HepG2 (cell line): ENCODE results near the gene GCH1. TPM values are rescaled to one million over a fixed set of nuclear protein-coding genes. Genes with fewer than 3 reads are reported as not detected.
"Not testable (repeated sequence)": the region's sequence is repeated elsewhere in the genome, so short reads cannot be mapped to it uniquely, and the experiment has no call there.

Experiments
- ATAC-seq: fragments of 200-7000 bp; cut with Tn5 transposase; 3 replicates; pipeline ENCODE4 v1.9.1; 2020; ENCODE audit warnings: mild to moderate bottlenecking, moderate library complexity
- BruUV-seq: library from RNA; stranded (reverse); fragments of 400-500 nt; replicated peaks from 2 replicates; lab custom pipeline; 2021; lab: Mats Ljungman, UMichigan
- CTCF ChIA-PET: fragments of 300-600 bp; formaldehyde crosslinking; extraction: SDS; loops from one replicate; lab custom pipeline; 2021; ENCODE audit warnings: low total read pairs, inconsistent platforms, low intra/inter-chr PET ratio; lab: Yijun Ruan, JAX
- POLR2A ChIA-PET: fragments of 350-600 bp; sonication (Branson Sonifier 250); formaldehyde crosslinking; loops from one replicate; lab custom pipeline; 2020; ENCODE audit warnings: antibody characterized with exemption, inconsistent platforms; lab: Yijun Ruan, JAX
- DNase-seq: peaks from one replicate; pipeline ENCODE4 v3.0.0-alpha.2; 2015; ENCODE audit warnings: low spot score
- FAIRE-seq: peaks from 3 replicates; lab custom pipeline; 2011; peaks lifted over from hg19 to GRCh38; lab: Jason Lieb, UNC
- H2AFZ ChIP-seq: one replicate; pipeline ENCODE4 v1.6.1; 2011; ENCODE audit warnings: low read length, inconsistent platforms
- H3K27ac ChIP-seq: fragments of 300-600 bp; 3 replicates; pipeline ENCODE4 v1.8.0; 2011; ENCODE audit warnings: mixed run types, mild to moderate bottlenecking, mixed read lengths, low read length, inconsistent platforms; ENCODE audit not compliant: insufficient read depth; ENCODE audit errors: extremely low read length
- H3K27me3 ChIP-seq, 2 experiments: fragments of 200-600 bp in 1 of 2; 2 replicates in 1 of 2; 3 replicates in 1 of 2; pipeline versions ENCODE4 v1.6.0 to v1.8.0; 2011; ENCODE audit warnings: low read length in 2 of 2, mild to moderate bottlenecking in 2 of 2, moderate library complexity in 2 of 2, inconsistent platforms in 1 of 2; ENCODE audit not compliant: insufficient read depth in 2 of 2, control insufficient read depth in 1 of 2
- H3K36me3 ChIP-seq, 2 experiments: fragments of 200-600 bp in 1 of 2; replicated peaks in 1 of 2; 2 replicates in 1 of 2; 3 replicates in 1 of 2; pipeline versions ENCODE4 v1.5.1 to v1.8.0; 2011; ENCODE audit warnings: low read length in 2 of 2, inconsistent platforms in 1 of 2; ENCODE audit not compliant: insufficient read depth in 2 of 2, control insufficient read depth in 1 of 2
- H3K4me1 ChIP-seq: 2 replicates; pipeline ENCODE4 v1.5.1; 2012; ENCODE audit warnings: low read length, inconsistent platforms; ENCODE audit not compliant: insufficient read depth
- H3K4me2 ChIP-seq: 2 replicates; pipeline ENCODE4 v1.6.0; 2011; ENCODE audit warnings: low read depth, low read length, inconsistent platforms
- H3K4me3 ChIP-seq, 3 experiments: fragments of 200-600 bp in 1 of 3; sonication (generic), shearing (Covaris generic) in 1 of 3; replicated peaks in 1 of 3; 2 replicates each; pipeline ENCODE4 v1.5.1; 2011 to 2016; ENCODE audit warnings: low read length in 3 of 3, inconsistent platforms in 2 of 3, low read depth in 2 of 3, mild to moderate bottlenecking in 2 of 3, control low read depth in 1 of 3, mixed read lengths in 1 of 3; ENCODE audit not compliant: insufficient read depth in 1 of 3
- H3K79me2 ChIP-seq: one replicate; pipeline ENCODE4 v1.6.1; 2011; ENCODE audit warnings: low read length, inconsistent platforms; ENCODE audit not compliant: insufficient read depth
- H3K9ac ChIP-seq: 2 replicates; pipeline ENCODE4 v1.6.0; 2011; ENCODE audit warnings: mild to moderate bottlenecking, low read depth, low read length, inconsistent platforms; ENCODE audit not compliant: insufficient read depth
- H3K9me3 ChIP-seq: 2 replicates; pipeline ENCODE4 v1.5.1; 2012; ENCODE audit warnings: mild to moderate bottlenecking, low read length
- H4K20me1 ChIP-seq: 2 replicates; pipeline ENCODE4 v1.6.0; 2011; ENCODE audit warnings: inconsistent platforms, mild to moderate bottlenecking, low read length, moderate library complexity; ENCODE audit not compliant: insufficient read depth
- BCL6 ChIP-seq: IDR thresholded peaks from 2 replicates; pipeline ENCODE4 v1.6.1; 2016; ENCODE audit warnings: missing genetic modification reagents, missing compliant biosample characterization
- CTCF ChIP-seq: sonication (generic); formaldehyde crosslinking; IDR thresholded peaks from 2 replicates; pipeline ENCODE4 v1.5.0; 2020; ENCODE audit warnings: mild to moderate bottlenecking, missing genetic modification reagents, moderate library complexity
- KMT2A ChIP-seq: sonication (generic); formaldehyde crosslinking; IDR thresholded peaks from 2 replicates; pipeline ENCODE4 v1.4.0; 2020; ENCODE audit warnings: missing genetic modification reagents
- THAP11 ChIP-seq: IDR thresholded peaks from 2 replicates; pipeline ENCODE4 v1.6.1; 2016; ENCODE audit warnings: missing biosample characterization, missing genetic modification reagents
- YY1 ChIP-seq: IDR thresholded peaks from 2 replicates; pipeline ENCODE4 v1.6.1; 2011; ENCODE audit warnings: low read length, low read depth, moderate library complexity, mild to moderate bottlenecking; ENCODE audit not compliant: insufficient read depth, insufficient replicate concordance
- ZBTB4 ChIP-seq: sonication (generic); formaldehyde crosslinking; IDR thresholded peaks from 2 replicates; pipeline ENCODE4 v1.4.0; 2020; ENCODE audit warnings: missing genetic modification reagents, mild to moderate bottlenecking, borderline replicate concordance
- ZHX1 ChIP-seq: sonication (generic); formaldehyde crosslinking; IDR thresholded peaks from 2 replicates; pipeline ENCODE4 v1.8.1; 2022; ENCODE audit warnings: low read depth, mild to moderate bottlenecking, missing genetic modification reagents
- ZNF687 ChIP-seq: sonication (generic); formaldehyde crosslinking; IDR thresholded peaks from 2 replicates; pipeline ENCODE4 v1.5.1; 2020; ENCODE audit warnings: mild to moderate bottlenecking, missing genetic modification reagents, moderate library complexity
- WGBS: methylation state at CpG from one replicate; pipeline ENCODE4 v1.1.6; 2017; ENCODE audit warnings: low lambda C conversion rate; 5-methylcytosine and 5-hydroxymethylcytosine counted together
- in situ Hi-C: cut with HindIII; loops from 2 replicates; pipeline ENCODE4 v1.10.0; 2017; ENCODE audit warnings: low pct_unique_long_range_greater_than_20kb; ENCODE audit not compliant: extremely low pct_ligation_motif_present
- intact Hi-C: fragments of 100-400 bp; cut with micrococcal nuclease; formaldehyde crosslinking; loops from one replicate; pipeline ENCODE4 v1.10.0; 2022; ENCODE audit not compliant: unreplicated experiment
- polyA plus RNA-seq, 8 experiments: library from polyadenylated mRNA; depleted of rRNA in 3 of 8; stranded (reverse) in 7 of 8; unstranded in 1 of 8; fragments of >200 nt; fragmentation: Illumina TruSeq in 4 of 8; extraction: Trizol in 4 of 8; gene quantifications; 2 replicates each; pipeline versions ENCODE4 v1.2.1 to v1.2.3, GENCODE V29; 2011 to 2016; ENCODE audit warnings: low read depth in 4 of 8, missing spikeins in 1 of 8, mixed read lengths in 1 of 8; ENCODE audit not compliant: insufficient read depth in 1 of 8
- total RNA-seq, 5 experiments: library from RNA; depleted of rRNA; stranded (reverse); fragments of >200 nt; fragmentation: Illumina TruSeq; extraction: Trizol; gene quantifications; 2 replicates each; pipeline ENCODE4 v1.2.3, GENCODE V29; 2016; ENCODE audit warnings: low read depth in 1 of 5

Gene GCH1
- total and polyA plus RNA-seq, 2 of the 13 experiments (the other 11 are each of a cell fraction or from before 2014, with no cell fraction given) = 15.0 to 25.2 TPM

GRCh38 chr14:54870154-54871090, 32.2 kb downstream of the GCH1 start:
- H3K4me3 ChIP-seq = peak overlapping the region; percentile 30 to 54 (median 46); a peak in 5 of 6 replicates
- H3K9me3 ChIP-seq, intact Hi-C loops, H4K20me1 ChIP-seq, H3K27me3 ChIP-seq, DNase-seq, ATAC-seq, H3K9ac ChIP-seq, H2AFZ ChIP-seq, FAIRE-seq, H3K36me3 ChIP-seq, H3K27ac ChIP-seq, CTCF ChIA-PET, BruUV-seq, in situ Hi-C loops: not testable (repeated sequence)
- peaks cover 27% of the 10 kb centered on the region for H3K4me1 ChIP-seq
- H3K79me2 ChIP-seq = peaks cover 21% of the 10 kb centered on the region
- POLR2A ChIA-PET = interaction anchor here (0.7 to 1.2 kb wide), 2 partner anchors 9 to 104 kb away, joined by 3 to 4 read pairs; no protein-coding TSS in a partner anchor
- 43% methylated on average over 24 of the region's 27 CpGs for whole genome bisulfite sequencing
- peak overlapping the region; percentile 71 for H3K4me2 ChIP-seq
- 0 out of 2 replicates have a peak, but pooled peaks have one; percentile 12 for TF ChIP-seq CTCF (CRISPR knock-in tag)
- peak; percentile 60; the same call in 1 of the 2 replicates for TF ChIP-seq KMT2A (CRISPR knock-in tag)
- peak; percentile 76 for TF ChIP-seq ZNF687 (CRISPR knock-in tag)
- peak; percentile 63 for TF ChIP-seq YY1
- TF ChIP-seq THAP11 (CRISPR knock-in tag) = 0 out of 2 replicates have a peak, but pooled peaks have one; percentile 14
- TF ChIP-seq ZHX1 (CRISPR knock-in tag) = peak; percentile 48; the same call in 1 of the 2 replicates
- peak; percentile 85; the same call in 1 of the 2 replicates for TF ChIP-seq ZBTB4 (CRISPR knock-in tag)
- peak; percentile 30; the same call in 1 of the 2 replicates for TF ChIP-seq BCL6 (CRISPR knock-in tag)
